ENCODE measurements around the gene SLC15A1.

DNA sequence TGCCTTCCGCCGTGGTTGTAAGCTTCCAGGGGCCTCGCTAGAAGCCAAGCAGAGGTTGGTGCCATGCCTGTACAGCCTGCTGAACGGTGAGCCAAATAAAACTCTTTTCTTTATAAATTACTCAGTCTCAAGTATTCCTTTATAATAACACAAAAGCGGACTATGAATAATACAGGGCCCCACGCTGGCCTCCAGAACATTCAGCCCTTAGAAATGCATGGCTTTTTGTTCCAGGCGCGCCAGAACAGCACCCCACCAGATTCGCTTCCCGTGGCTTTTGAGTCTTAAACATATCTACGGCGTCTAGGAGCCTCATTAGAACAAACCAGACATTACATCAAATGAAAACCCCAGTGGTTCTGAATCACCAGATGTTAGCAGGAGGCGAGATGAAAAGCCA, 75.1 kb downstream of the SLC15A1 start:
- no peak for TF ChIP-seq POLR2A (IDR thresholded peaks at IDR 0.05)
- TF ChIP-seq, protein P1, sequence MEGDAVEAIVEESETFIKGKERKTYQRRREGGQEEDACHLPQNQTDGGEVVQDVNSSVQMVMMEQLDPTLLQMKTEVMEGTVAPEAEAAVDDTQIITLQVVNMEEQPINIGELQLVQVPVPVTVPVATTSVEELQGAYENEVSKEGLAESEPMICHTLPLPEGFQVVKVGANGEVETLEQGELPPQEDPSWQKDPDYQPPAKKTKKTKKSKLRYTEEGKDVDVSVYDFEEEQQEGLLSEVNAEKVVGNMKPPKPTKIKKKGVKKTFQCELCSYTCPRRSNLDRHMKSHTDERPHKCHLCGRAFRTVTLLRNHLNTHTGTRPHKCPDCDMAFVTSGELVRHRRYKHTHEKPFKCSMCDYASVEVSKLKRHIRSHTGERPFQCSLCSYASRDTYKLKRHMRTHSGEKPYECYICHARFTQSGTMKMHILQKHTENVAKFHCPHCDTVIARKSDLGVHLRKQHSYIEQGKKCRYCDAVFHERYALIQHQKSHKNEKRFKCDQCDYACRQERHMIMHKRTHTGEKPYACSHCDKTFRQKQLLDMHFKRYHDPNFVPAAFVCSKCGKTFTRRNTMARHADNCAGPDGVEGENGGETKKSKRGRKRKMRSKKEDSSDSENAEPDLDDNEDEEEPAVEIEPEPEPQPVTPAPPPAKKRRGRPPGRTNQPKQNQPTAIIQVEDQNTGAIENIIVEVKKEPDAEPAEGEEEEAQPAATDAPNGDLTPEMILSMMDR (IDR thresholded peaks at IDR 0.05), result no peak

Measured in heart left ventricle (tissue), 13 donors.